HepG2 (cell line): Measurements from ENCODE around the gene NELFCD.

ENCODE experiments used
- FOXA1 ChIP-seq, 2 experiments: fragments of 450-650 bp in 1 of 2; sonication (generic) in 1 of 2; formaldehyde crosslinking in 1 of 2; IDR thresholded peaks; 2 replicates each; pipeline versions ENCODE4 v1.4.0 to v1.6.1; 2016 to 2020; ENCODE audit warnings: missing genetic modification reagents in 1 of 2
- HNF1A ChIP-seq, 2 experiments: sonication (generic) in 1 of 2; formaldehyde crosslinking in 1 of 2; IDR thresholded peaks; 2 replicates each; pipeline versions ENCODE4 v1.4.0 to v1.6.1; 2016 to 2020; ENCODE audit warnings: borderline replicate concordance in 1 of 2, low read depth in 1 of 2, mild to moderate bottlenecking in 1 of 2, missing genetic modification reagents in 1 of 2
- POLR2AphosphoS5 ChIP-seq: IDR thresholded peaks from 2 replicates; pipeline ENCODE4 v1.6.1; 2012; ENCODE audit warnings: low read depth, low read length
- TBL1XR1 ChIP-seq: fragments of 150-350 bp; IDR thresholded peaks from 2 replicates; pipeline ENCODE4 v1.6.1; 2014; ENCODE audit warnings: borderline replicate concordance, low read length; ENCODE audit not compliant: partially characterized antibody
- ZNF274 ChIP-seq: sonication (generic); formaldehyde crosslinking; IDR thresholded peaks from 2 replicates; pipeline ENCODE4 v1.5.1; 2020; ENCODE audit warnings: mild to moderate bottlenecking, missing genetic modification reagents
- ZNF639 ChIP-seq: conservative IDR thresholded peaks from 2 replicates; pipeline ENCODE4 v1.6.1; 2018; ENCODE audit warnings: missing genetic modification reagents
- ZSCAN12 ChIP-seq: sonication (generic); formaldehyde crosslinking; IDR thresholded peaks from 2 replicates; pipeline ENCODE4 v1.9.0; 2021; ENCODE audit warnings: mild to moderate bottlenecking, missing genetic modification reagents
- TF ChIP-seq, protein P1 (sequence below): sonication (generic); formaldehyde crosslinking; IDR thresholded peaks from 2 replicates; pipeline ENCODE4 v1.5.0; 2020; ENCODE audit warnings: mild to moderate bottlenecking, missing genetic modification reagents, moderate library complexity

DNA sequence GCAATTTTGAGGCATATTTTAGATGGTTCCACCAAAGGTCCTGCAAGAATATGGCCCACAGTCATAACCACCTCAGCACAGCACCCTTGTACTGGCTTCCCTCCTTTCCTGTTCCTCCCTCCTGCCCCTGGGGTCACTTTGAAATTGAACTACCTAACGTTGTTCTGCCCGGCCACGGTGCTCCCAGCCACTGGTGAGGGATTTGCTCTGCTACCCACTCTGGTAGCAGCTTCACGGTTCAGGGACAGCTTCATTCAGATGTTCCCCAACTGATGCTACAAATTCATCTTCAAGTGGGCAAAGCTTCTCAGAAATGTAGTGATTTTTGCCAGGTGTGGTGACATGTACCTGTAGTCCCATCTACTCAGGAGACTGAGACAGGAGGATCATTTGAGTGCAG, 7.9 kb upstream of the NELFCD start:
- TF ChIP-seq, protein P1, sequence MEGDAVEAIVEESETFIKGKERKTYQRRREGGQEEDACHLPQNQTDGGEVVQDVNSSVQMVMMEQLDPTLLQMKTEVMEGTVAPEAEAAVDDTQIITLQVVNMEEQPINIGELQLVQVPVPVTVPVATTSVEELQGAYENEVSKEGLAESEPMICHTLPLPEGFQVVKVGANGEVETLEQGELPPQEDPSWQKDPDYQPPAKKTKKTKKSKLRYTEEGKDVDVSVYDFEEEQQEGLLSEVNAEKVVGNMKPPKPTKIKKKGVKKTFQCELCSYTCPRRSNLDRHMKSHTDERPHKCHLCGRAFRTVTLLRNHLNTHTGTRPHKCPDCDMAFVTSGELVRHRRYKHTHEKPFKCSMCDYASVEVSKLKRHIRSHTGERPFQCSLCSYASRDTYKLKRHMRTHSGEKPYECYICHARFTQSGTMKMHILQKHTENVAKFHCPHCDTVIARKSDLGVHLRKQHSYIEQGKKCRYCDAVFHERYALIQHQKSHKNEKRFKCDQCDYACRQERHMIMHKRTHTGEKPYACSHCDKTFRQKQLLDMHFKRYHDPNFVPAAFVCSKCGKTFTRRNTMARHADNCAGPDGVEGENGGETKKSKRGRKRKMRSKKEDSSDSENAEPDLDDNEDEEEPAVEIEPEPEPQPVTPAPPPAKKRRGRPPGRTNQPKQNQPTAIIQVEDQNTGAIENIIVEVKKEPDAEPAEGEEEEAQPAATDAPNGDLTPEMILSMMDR (CRISPR knock-in tag): no peak
- TF ChIP-seq ZNF639 (CRISPR knock-in tag) (no peak), ZNF274 (CRISPR knock-in tag) (no peak), HNF1A (IDR thresholded peaks at IDR 0.05; ENCODE audit: low read depth) (no peak), HNF1A (CRISPR knock-in tag; IDR thresholded peaks at IDR 0.05; ENCODE audit: borderline replicate concordance) (no peak), ZSCAN12 (CRISPR knock-in tag) (no peak), FOXA1 (IDR thresholded peaks at IDR 0.05) (no peak), FOXA1 (CRISPR knock-in tag; IDR thresholded peaks at IDR 0.05) (no peak), POLR2AphosphoS5 (no peak), TBL1XR1 (no peak)
